ENCODE data around the gene NUP160. TPM values are rescaled to one million over a fixed set of nuclear protein-coding genes. Genes with fewer than 3 reads are reported as not detected.

Gene NUP160
- total and polyA plus RNA-seq, 2 of the 8 experiments (the other 6 are each of a cell fraction or from before 2014, with no cell fraction given): 44.6 to 100 TPM

- H4K91ac ChIP-seq (replicated peaks; ENCODE audit: insufficient read length, low read length): no peak overlapping the region
- no peak overlapping the region for H3K4me3 ChIP-seq (ENCODE audit: extremely low read depth in 1 of 4, insufficient read depth in 2 of 4, low read depth in 3 of 4, low read length in 4 of 4)
- no peak overlapping the region for H2BK15ac ChIP-seq (ENCODE audit: low read length)
- DNase-seq (ENCODE audit: low read depth in 1 of 2, low spot score in 2 of 2) (no peak), FAIRE-seq (no peak)
- H2AFZ ChIP-seq (ENCODE audit: low read length): no peak overlapping the region
- H3K27me3 ChIP-seq (replicated peaks in 1 of 4; ENCODE audit: control insufficient read depth in 3 of 4, extremely low read depth in 1 of 4, insufficient read depth in 3 of 4, low read length in 3 of 4): no peaks in the 10 kb centered on the region
- no peak overlapping the region for H3K14ac ChIP-seq (ENCODE audit: insufficient read length)
- H3K4ac ChIP-seq (replicated peaks; ENCODE audit: insufficient read length, low read depth, low read length): no peak overlapping the region
- H2BK5ac ChIP-seq (ENCODE audit: low read depth, low read length): no peak overlapping the region
- no peak overlapping the region for H3K4me2 ChIP-seq (ENCODE audit: insufficient read depth in 1 of 2, low read depth in 2 of 2, low read length in 2 of 2)
- no peak overlapping the region for H3K9ac ChIP-seq (replicated peaks in 1 of 4; ENCODE audit: extremely low read depth in 1 of 4, low read depth in 3 of 4, low read length in 3 of 4)
- H3K79me1 ChIP-seq (ENCODE audit: low read depth, low read length): peaks cover 3% of the 10 kb centered on the region
- H2AK5ac ChIP-seq (ENCODE audit: low read depth, low read length): no peak overlapping the region
- H3K4me1 ChIP-seq (replicated peaks in 1 of 4; ENCODE audit: control insufficient read depth in 3 of 4, insufficient read depth in 4 of 4, low read length in 3 of 4): no peaks in the 10 kb centered on the region
- H4K8ac ChIP-seq (ENCODE audit: extremely low read depth, insufficient read depth, low read length): no peak overlapping the region
- H2BK12ac ChIP-seq (ENCODE audit: low read depth, low read length): no peak overlapping the region
- POLR2A ChIA-PET (ENCODE audit: partially characterized antibody): interaction anchor here (0.6 to 2.1 kb wide), 3 partner anchors 8 to 16 kb away, joined by 3 to 7 read pairs (median 3); partner anchors contain the start of gene FNBP4
- H3K27ac ChIP-seq (ENCODE audit: low read depth, low read length): no peak overlapping the region
- no peak overlapping the region for H2BK20ac ChIP-seq (ENCODE audit: low read length)
- no peak overlapping the region for H3K18ac ChIP-seq (ENCODE audit: extremely low read depth, low read length)
- no peak overlapping the region for H2BK120ac ChIP-seq (replicated peaks; ENCODE audit: low read depth, low read length)
- 82% methylated on average over 5 of the region's 5 CpGs; no CpG with 5 or more reads in 1 of the 2 experiments for WGBS, 2 experiments (ENCODE audit: extremely low coverage in 1 of 2, insufficient coverage in 1 of 2, insufficient read length in 1 of 2, insufficient replicate concordance in 2 of 2, low coverage in 1 of 2, low lambda C conversion rate in 2 of 2, missing lambda C conversion rate in 1 of 2)
- H3K23me2 ChIP-seq (ENCODE audit: low read depth, low read length): no peaks in the 10 kb centered on the region
- peaks cover 0 to 6% of the 10 kb centered on the region in 2 experiments for H4K20me1 ChIP-seq (replicated peaks in 1 of 2; ENCODE audit: control insufficient read depth in 1 of 2, insufficient read depth in 2 of 2, low read length in 2 of 2)
- H3K23ac ChIP-seq (ENCODE audit: insufficient read length): no peak overlapping the region
- no peaks in the 10 kb centered on the region for H3K9me3 ChIP-seq (ENCODE audit: insufficient read depth in 2 of 2, low read depth in 1 of 2, low read length in 1 of 2)
- H3K56ac ChIP-seq (replicated peaks; ENCODE audit: insufficient read length, low read depth, low read length): no peak overlapping the region
- H4K5ac ChIP-seq (ENCODE audit: insufficient read length, low read depth, low read length): no peak overlapping the region
- H3K36me3 ChIP-seq (ENCODE audit: control insufficient read depth in 2 of 4, insufficient read depth in 4 of 4, low read length in 3 of 4): peaks cover 32 to 88% (median 69%) of the 10 kb centered on the region in 4 experiments
- CTCF ChIA-PET (ENCODE audit: partially characterized antibody): no interaction called here
- no peaks in the 10 kb centered on the region for H3K79me2 ChIP-seq (ENCODE audit: control insufficient read depth in 1 of 2, insufficient read depth in 2 of 2, low read length in 2 of 2)
- no peak for TF ChIP-seq YY1 (IDR thresholded peaks at IDR 0.05; ENCODE audit: low read depth, low read length)
- TF ChIP-seq TEAD4 (IDR thresholded peaks at IDR 0.05; ENCODE audit: low read depth, low read length): no peak
- no peak for TF ChIP-seq SP2 (IDR thresholded peaks at IDR 0.05; ENCODE audit: low read length)
- TF ChIP-seq SP4 (IDR thresholded peaks at IDR 0.05; ENCODE audit: low read length): no peak
- no peak for TF ChIP-seq GTF2F1 (IDR thresholded peaks at IDR 0.05; ENCODE audit: borderline replicate concordance, low read depth, low read length)
Measured at GRCh38 chr11:47750725-47751124, 97.4 kb downstream of the NUP160 start.
